Loucy (cell line): Measurements from ENCODE around the gene COL9A2.

Experiments used
- EZH2phosphoT487 ChIP-seq: fragments of 200-600 bp; IDR thresholded peaks from 2 replicates; pipeline ENCODE4 v1.6.1; 2018; ENCODE audit warnings: antibody characterized with exemption, mild to moderate bottlenecking, moderate library complexity, borderline replicate concordance
- TF ChIP-seq, protein P1 (sequence below): fragments of 200-600 bp; sonication (generic); conservative IDR thresholded peaks from 2 replicates; pipeline ENCODE4 v1.5.1; 2014; ENCODE audit warnings: mild to moderate bottlenecking, antibody characterized with exemption, low read length

DNA sequence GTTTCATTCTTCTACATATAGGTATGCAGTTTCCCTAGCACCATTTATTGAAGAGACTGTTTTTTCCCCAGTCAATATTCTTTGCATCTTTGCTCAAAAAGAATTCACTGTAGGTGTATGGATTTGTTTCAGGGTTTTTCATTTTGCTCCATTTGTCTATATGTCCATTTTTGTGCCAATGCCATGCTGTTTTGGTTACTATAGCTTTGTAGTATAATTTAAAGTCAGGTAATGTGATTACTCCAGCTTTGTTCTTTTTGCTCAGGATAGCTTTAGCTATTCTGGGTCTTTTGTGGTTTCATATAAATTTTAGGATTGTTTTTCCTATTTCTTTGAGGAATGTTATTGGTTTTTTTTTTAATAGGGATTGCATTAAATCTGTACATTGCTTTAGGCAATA lies 40.5 kb upstream of the COL9A2 start:
- TF ChIP-seq, protein P1, sequence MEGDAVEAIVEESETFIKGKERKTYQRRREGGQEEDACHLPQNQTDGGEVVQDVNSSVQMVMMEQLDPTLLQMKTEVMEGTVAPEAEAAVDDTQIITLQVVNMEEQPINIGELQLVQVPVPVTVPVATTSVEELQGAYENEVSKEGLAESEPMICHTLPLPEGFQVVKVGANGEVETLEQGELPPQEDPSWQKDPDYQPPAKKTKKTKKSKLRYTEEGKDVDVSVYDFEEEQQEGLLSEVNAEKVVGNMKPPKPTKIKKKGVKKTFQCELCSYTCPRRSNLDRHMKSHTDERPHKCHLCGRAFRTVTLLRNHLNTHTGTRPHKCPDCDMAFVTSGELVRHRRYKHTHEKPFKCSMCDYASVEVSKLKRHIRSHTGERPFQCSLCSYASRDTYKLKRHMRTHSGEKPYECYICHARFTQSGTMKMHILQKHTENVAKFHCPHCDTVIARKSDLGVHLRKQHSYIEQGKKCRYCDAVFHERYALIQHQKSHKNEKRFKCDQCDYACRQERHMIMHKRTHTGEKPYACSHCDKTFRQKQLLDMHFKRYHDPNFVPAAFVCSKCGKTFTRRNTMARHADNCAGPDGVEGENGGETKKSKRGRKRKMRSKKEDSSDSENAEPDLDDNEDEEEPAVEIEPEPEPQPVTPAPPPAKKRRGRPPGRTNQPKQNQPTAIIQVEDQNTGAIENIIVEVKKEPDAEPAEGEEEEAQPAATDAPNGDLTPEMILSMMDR: no peak
- TF ChIP-seq EZH2phosphoT487: no peak
